Stimulated activated effector memory CD8-positive, alpha-beta T cell treated with anti-CD3 and anti-CD28 coated beads, Interleukin-12 subunit alpha, Interleukin-12 subunit beta, amount 100 ng/mL, for 72 hours (primary cell): ENCODE data around the gene ESCO1.

ENCODE experiments used
- ATAC-seq: fragments of 150-1000 bp; cut with Tn5 transposase; 2 replicates; pipeline ENCODE4 v1.10.0; 2021
- DNase-seq, 2 donors: peaks; one replicate each; pipeline ENCODE4 v3.0.0; 2021 to 2022; ENCODE audit warnings: low spot score in 2 of 2
- H3K27ac Mint-ChIP-seq: one replicate; pipeline ENCODE4 v1.8.0; 2022; ENCODE audit warnings: mild to moderate bottlenecking, mixed read lengths
- H3K36me3 Mint-ChIP-seq: one replicate; pipeline ENCODE4 v1.8.0; 2022; ENCODE audit warnings: mild to moderate bottlenecking, mixed read lengths
- H3K4me1 Mint-ChIP-seq: one replicate; pipeline ENCODE4 v1.8.0; 2022; ENCODE audit warnings: mixed read lengths
- H3K4me3 Mint-ChIP-seq: one replicate; pipeline ENCODE4 v1.8.0; 2022; ENCODE audit warnings: mild to moderate bottlenecking, mixed read lengths
- H3K9me3 Mint-ChIP-seq: one replicate; pipeline ENCODE4 v1.8.0; 2022; ENCODE audit warnings: mixed read lengths

Gene ESCO1

DNA sequence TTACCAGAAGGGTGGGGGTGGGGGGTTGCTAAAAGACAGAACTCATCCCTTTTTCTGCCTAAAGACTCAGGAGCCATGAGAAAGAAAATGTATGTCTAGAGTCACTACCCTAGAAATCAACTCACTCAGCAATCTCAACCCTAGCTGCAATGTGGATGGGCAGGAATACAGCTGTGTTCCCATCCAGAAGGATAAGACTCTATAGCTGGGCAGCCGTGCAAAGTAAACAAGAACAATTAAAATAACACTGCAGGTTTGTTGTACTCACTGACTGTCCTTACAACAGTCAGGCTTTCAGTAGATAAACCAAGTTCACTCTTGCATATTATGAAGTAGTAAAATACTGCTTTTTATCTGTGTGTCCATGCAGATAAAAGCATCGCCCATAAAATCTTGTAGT lies 74.0 kb downstream of the ESCO1 start:
- Mint-ChIP-seq H3K36me3 (peaks cover 88% of the 10 kb centered on the region), H3K27ac (no peak overlapping the region), H3K9me3 (no peaks in the 10 kb centered on the region), H3K4me1 (peaks cover 5% of the 10 kb centered on the region), H3K4me3 (no peak overlapping the region)
- DNase-seq (no peak), ATAC-seq (no peak)

DNA sequence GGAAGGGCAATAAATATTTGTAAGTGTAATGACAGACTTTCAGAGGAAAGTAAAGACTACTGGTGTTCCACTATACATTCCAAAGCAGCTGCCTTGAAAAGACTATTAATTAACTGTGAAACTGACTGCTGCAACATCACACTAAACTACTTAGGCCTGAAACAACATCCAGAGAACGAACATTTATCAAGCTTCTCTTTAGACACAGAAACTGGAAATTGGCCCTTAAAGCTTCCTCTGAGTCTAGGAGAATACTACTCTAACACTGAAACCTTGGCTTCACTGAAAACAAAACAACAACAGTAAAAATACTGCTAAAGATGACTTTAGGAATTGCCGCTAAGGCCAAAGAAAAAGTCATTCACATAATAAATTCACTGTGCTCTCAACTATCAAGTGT lies 74.6 kb downstream of the ESCO1 start:
- Mint-ChIP-seq H3K9me3 (no peaks in the 10 kb centered on the region), H3K36me3 (peaks cover 88% of the 10 kb centered on the region), H3K4me3 (no peak overlapping the region), H3K27ac (no peak overlapping the region), H3K4me1 (peaks cover 5% of the 10 kb centered on the region)
- ATAC-seq: no peak
- DNase-seq: no peak

DNA sequence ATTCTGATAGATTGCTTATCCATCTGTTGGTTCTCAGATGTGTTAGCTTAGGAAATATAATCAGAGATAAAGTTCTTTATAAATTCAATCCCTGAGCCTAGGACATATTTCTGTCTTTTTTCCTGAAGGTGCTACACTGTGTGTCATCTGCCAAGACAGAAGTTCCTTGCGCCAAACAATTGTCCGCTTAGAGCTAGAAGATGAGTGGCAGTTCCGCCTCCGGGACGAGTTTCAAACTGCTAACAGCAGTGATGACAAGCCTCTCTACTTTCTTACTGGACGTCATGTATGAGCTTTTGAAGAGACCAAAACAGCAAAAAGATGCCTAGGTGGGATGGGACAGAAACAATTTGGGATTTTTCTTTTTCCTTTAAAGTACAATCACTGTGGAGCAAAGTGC lies 78.0 kb downstream of the ESCO1 start:
- Mint-ChIP-seq H3K4me3 (no peak overlapping the region), H3K4me1 (peaks cover 5% of the 10 kb centered on the region), H3K36me3 (peaks cover 73% of the 10 kb centered on the region), H3K27ac (no peak overlapping the region), H3K9me3 (no peaks in the 10 kb centered on the region)
- DNase-seq (no peak), ATAC-seq (no peak)

DNA sequence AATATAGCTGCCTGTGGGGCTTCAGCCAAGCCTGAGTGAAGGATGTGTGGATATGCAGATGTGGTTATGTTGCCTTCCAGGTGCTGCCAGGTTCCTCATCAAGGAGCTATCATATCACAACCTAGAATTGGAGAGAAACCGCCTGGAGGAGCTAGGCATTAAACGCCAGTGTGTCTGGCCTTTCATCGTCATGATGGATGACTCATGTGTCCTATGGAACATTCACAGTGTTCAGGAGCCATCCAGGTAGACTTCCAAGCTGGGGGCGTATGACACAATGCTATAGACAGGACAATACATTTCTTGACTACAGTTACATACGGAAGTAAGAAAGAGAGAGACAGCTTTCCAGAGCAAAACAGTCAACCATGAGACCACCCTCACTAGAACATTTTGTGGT lies 86.8 kb downstream of the ESCO1 start:
- no peak overlapping the region for H3K4me3 Mint-ChIP-seq
- no peak overlapping the region for H3K27ac Mint-ChIP-seq
- H3K9me3 Mint-ChIP-seq: no peaks in the 10 kb centered on the region
- H3K36me3 Mint-ChIP-seq: no peaks in the 10 kb centered on the region
- no peak for DNase-seq
- no peaks in the 10 kb centered on the region for H3K4me1 Mint-ChIP-seq
- ATAC-seq: no peak

DNA sequence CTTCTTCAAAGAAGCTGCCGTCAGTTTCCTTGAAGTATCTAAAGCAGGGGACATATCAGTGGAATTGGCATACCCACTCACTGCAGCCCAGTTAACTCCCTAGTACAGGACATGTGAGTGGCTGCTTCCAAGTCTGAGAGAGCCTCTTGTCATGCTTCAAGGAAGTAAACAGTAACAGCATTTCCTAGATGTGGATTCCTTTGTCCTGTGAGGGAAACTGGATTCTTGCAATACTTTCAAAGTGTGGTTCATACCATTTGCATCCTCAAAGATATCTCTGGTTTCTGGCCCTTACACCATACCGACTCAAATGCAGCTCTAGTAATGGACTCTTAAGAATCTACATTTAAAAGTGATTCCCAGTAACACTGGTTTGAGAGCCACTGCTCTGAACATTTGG lies 87.2 kb downstream of the ESCO1 start:
- Mint-ChIP-seq H3K4me1 (no peaks in the 10 kb centered on the region), H3K9me3 (no peaks in the 10 kb centered on the region), H3K4me3 (no peak overlapping the region), H3K36me3 (no peaks in the 10 kb centered on the region), H3K27ac (no peak overlapping the region)
- DNase-seq (no peak), ATAC-seq (no peak)

DNA sequence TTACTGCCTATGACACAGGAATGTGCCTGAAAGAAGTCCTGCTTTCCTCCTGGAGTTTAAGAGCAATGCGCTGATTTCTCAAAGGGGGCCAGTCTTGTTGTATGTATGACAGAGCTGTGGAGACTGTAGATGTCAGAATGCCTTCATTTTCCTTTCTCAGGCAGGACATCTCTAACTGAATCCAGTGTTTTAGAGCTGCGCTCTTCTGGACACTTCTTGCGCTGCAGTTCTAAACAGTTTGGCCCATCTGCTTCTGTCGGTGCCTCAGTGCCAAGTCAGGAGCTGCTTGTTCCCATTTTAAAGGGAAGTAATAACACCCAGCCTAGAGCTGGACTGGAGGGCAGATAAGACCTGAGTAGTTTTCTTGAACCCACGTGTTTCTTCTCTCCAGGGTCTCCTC lies 91.4 kb downstream of the ESCO1 start:
- no peak for ATAC-seq
- Mint-ChIP-seq H3K27ac (no peak overlapping the region), H3K4me3 (no peak overlapping the region), H3K9me3 (no peaks in the 10 kb centered on the region), H3K4me1 (no peaks in the 10 kb centered on the region), H3K36me3 (no peaks in the 10 kb centered on the region)
- no peak for DNase-seq

DNA sequence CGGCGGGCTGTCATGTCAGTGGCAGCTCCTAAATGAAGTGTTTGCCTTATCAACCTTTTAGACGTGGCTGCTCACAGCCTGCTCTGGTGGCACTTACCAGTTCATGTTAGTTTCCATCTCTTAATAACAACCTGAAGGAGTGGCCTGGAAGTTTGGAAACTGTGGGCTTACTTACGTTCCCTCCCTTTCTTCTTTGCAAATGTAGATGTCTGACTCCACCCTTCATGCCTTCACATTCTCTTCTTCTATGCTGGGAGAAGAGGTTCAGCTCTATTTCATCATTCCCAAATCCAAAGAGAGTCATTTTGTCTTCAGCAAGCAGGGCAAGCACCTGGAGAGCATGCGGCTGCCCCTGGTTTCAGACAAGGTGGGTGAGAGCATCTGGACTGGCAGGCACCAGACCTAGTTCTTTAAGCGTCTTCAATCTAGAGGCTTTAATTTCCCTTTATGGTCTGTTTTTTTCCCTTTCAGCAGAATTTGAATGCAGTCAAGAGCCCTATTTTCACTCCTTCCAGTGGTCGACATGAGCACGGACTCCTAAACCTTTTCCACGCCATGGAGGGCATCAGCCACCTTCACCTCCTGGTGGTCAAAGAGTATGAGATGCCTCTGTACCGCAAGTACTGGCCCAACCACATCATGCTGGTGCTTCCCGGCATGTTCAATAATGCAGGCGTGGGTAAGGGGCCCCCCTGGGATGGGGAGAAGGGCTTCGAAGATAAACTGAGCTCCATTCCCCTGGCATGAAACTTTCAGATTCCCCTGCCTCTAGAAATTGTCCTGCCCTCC lies 92.4 kb downstream of the ESCO1 start:
- ATAC-seq: no peak
- H3K4me1 Mint-ChIP-seq: no peaks in the 10 kb centered on the region
- H3K36me3 Mint-ChIP-seq: no peaks in the 10 kb centered on the region
- no peak for DNase-seq
- H3K4me3 Mint-ChIP-seq: no peak overlapping the region
- no peak overlapping the region for H3K27ac Mint-ChIP-seq
- no peaks in the 10 kb centered on the region for H3K9me3 Mint-ChIP-seq

DNA sequence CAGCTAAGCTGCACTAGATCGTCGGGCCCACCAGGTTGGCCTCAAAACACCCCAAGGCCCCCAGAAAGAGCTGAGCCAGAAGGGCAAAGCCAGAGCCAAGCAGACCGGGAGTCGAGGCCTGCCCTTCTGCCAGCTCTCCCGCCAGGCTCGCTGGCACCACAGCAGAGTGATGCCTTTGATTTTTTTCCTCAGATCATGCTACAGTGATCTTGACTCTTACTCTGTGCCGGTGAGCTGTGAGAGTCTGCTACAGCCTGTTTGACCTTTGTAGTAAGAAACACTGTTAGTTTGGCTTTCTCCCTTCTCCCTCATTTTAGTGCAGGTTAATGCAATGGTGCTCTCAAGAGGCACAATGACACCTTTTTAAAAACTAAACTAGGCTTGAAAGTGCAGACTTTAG lies 97.8 kb downstream of the ESCO1 start:
- ATAC-seq: no peak
- no peaks in the 10 kb centered on the region for H3K36me3 Mint-ChIP-seq
- DNase-seq: no peak
- H3K4me1 Mint-ChIP-seq: no peaks in the 10 kb centered on the region
- peak overlapping the region; percentile 55 for H3K27ac Mint-ChIP-seq
- H3K4me3 Mint-ChIP-seq: no peak overlapping the region
- no peaks in the 10 kb centered on the region for H3K9me3 Mint-ChIP-seq

DNA sequence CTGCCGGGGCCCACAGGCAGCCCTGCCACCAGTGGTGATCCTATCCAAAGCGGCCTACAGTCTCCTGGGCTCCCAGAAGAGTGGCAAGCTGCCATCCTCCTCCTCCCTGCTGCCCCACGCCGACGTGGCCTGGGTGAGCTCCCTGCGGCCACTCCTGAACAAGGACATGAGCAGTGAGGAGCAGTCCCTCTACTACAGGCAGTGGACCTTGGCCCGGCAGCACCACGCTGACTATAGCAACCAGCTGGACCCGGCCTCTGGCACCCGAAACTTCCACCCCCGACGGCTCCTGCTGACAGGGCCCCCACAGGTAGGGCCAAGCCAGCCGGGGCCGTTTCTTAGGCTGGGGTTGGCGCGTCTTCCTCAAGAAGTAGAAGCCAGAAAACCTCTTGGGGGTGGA lies 100.5 kb downstream of the ESCO1 start:
- H3K27ac Mint-ChIP-seq: no peak overlapping the region
- DNase-seq (no peak), ATAC-seq (peak; percentile 26)
- H3K4me1 Mint-ChIP-seq: no peaks in the 10 kb centered on the region
- no peaks in the 10 kb centered on the region for H3K9me3 Mint-ChIP-seq
- H3K4me3 Mint-ChIP-seq: no peak overlapping the region
- H3K36me3 Mint-ChIP-seq: no peaks in the 10 kb centered on the region

DNA sequence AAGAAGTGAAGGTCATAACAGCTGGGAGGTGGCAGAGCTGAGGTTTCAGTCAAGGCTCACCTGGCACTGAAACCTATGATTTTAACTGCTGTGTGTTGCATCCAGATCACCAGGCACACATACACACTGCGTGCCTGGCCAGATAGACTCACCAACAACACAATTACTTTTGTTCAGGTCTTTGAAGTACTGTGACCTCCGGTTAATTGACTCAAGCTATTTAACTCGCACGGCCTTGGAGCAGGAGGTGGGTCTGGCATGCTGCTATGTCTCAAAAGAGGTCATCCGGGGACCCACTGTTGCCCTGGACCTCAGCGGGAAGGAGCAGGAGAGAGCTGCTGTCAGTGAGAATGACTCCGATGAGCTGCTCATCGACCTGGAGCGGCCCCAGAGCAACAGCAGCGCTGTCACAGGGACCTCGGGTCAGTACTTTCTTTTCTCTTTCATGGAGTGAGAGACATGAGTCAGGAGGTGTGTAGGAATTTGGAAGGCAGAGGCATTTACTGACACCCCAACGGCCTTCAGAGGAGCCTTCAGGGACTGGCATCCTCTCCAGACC lies 104.1 kb downstream of the ESCO1 start:
- ATAC-seq (no peak), DNase-seq (no peak)
- Mint-ChIP-seq H3K36me3 (no peaks in the 10 kb centered on the region), H3K27ac (no peak overlapping the region), H3K4me3 (no peak overlapping the region), H3K4me1 (no peaks in the 10 kb centered on the region), H3K9me3 (no peaks in the 10 kb centered on the region)

DNA sequence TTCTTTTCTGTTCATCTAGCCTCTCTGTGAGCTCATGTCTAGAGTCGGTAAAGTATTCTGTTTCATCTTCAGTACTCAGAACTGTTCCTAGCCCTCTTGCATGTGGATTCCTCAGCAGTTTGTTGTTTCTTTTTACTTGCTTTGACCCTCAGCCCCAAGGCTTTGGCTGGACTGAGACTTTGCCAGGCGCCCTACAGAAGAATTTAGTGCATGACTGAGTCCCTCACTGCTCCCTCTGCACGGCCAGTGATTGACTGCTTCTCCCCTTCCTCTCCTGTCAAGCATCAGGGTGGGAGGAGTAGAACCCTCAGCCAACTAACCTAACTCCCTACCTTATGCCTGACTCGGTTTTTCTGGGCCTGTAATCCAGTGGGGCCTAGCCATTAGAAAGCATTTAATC lies 109.8 kb downstream of the ESCO1 start:
- no peak overlapping the region for H3K4me3 Mint-ChIP-seq
- H3K27ac Mint-ChIP-seq: no peak overlapping the region
- no peaks in the 10 kb centered on the region for H3K9me3 Mint-ChIP-seq
- no peak for DNase-seq
- ATAC-seq: no peak
- no peaks in the 10 kb centered on the region for H3K36me3 Mint-ChIP-seq
- H3K4me1 Mint-ChIP-seq: no peaks in the 10 kb centered on the region

DNA sequence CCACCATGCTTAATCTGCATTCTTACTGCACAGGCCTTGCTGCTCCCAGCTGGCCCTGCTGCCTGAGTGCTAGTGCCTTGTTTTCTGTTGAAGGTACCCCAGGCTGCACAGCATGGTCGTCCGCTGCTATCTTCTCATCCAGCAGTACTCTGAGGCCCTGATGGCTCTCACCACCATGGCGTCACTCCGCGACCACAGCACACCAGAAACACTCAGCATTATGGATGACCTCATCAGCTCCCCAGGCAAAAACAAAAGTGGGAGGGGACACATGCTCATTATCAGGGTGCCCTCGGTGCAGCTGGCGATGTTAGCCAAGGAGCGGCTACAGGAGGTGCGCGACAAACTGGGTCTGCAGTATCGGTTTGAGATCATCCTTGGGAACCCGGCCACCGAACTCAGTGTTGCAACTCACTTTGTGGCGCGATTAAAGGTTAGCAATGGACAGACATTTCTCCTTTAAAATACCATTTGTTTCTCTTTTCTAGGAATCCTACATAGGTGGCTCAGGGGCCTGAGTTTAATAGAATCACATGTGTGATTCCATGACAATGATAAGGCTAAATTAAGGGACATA lies 110.5 kb downstream of the ESCO1 start:
- H3K36me3 Mint-ChIP-seq: no peaks in the 10 kb centered on the region
- no peak overlapping the region for H3K27ac Mint-ChIP-seq
- no peak overlapping the region for H3K4me3 Mint-ChIP-seq
- H3K9me3 Mint-ChIP-seq: no peaks in the 10 kb centered on the region
- DNase-seq (no peak), ATAC-seq (no peak)
- no peaks in the 10 kb centered on the region for H3K4me1 Mint-ChIP-seq

DNA sequence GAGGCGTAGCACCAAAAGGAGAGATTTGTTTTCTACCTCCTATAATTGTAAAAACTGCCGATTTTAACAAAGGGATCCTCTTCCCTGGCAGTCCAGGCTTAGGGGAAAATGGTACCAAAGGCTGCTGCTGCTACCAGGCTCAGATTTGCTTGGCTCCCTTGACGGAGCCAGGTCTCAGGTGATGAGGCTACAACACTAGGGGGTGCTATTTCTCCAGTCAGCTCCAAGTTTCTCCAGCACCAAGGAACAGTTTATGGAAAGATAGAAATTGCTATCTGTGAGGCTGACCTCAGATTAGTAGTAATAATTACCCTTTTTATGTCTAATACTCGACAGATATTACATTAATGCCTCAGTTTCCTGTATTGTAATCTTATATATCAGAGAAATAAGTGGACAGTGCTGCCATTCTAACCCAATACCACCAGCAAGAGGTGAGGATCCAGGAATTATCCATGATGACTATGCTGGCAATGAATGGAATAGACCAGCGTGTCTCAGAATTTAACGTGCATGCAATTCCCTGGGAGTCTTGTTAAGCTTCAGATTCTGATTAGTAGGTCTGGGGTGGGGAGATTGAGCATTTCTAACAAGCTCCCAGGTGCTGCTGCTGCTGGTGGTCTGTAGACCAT lies 111.3 kb downstream of the ESCO1 start:
- Mint-ChIP-seq H3K4me1 (no peaks in the 10 kb centered on the region), H3K27ac (no peak overlapping the region), H3K36me3 (no peaks in the 10 kb centered on the region), H3K9me3 (no peaks in the 10 kb centered on the region), H3K4me3 (no peak overlapping the region)
- ATAC-seq (peak; percentile 59), DNase-seq (no peak)

DNA sequence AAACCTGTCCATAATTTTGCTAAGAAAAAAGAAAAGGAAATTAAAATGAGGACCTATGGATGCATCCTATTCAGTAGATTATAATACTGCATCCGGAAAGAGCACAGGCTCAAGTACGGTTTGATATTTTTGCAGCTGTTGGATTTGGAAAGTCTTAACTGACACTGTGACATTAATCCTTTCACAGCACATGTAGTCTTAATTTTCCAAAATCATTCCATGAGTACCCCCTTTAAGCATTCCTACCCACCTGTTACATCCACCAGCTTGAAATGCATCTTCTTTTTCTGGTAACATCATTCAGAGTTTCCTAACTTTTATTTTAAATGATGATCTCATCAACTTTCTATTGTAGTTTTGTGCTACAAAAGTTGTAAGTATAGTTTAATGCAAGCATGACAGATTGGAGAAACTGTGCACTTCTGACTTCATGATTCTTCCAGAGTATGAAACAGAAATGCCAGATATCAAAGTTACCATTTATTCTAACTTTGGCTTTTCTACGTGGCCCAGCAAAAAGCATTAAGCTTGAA lies 113.5 kb downstream of the ESCO1 start:
- H3K36me3 Mint-ChIP-seq: no peaks in the 10 kb centered on the region
- no peaks in the 10 kb centered on the region for H3K9me3 Mint-ChIP-seq
- H3K4me1 Mint-ChIP-seq: no peaks in the 10 kb centered on the region
- H3K4me3 Mint-ChIP-seq: no peak overlapping the region
- ATAC-seq (no peak), DNase-seq (no peak)
- no peak overlapping the region for H3K27ac Mint-ChIP-seq

DNA sequence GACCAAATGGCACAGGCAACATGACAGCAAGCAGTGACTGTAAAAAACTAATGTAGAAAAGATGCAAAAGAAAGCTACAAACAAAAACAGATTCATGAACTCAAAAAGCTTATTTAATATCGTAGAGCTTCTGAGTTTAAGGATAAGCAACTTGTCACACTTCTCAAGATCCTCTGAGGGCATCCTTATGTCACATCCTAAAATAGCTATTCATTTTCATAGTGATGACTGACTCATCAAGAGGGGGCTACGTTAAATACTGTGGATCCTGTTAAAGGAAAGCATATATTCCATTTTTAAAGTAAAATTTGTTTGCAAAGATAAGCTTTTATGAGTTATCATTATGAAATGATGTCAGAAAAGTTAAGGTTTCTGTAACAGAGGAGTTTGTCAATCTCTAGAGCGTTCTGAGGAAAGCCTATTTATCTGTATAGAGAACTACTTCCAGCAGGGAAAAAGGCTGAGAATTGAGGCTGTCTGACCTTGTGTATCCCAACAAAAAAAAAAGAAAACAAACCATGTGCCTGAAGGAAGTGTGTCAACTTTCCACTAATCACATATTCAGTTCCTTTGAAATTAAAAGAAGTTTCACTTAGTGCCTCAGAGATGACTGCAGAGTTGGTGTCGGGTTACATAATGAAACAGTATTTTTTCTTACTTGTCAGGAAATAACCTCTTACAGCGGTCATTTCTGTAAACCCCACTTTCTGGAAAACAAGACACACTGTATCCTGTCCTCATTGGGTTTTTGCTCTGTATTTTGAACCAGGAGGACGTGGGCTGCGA lies 115.5 kb downstream of the ESCO1 start:
- Mint-ChIP-seq H3K4me3 (no peak overlapping the region), H3K9me3 (no peaks in the 10 kb centered on the region), H3K4me1 (no peaks in the 10 kb centered on the region), H3K27ac (no peak overlapping the region), H3K36me3 (no peaks in the 10 kb centered on the region)
- DNase-seq: no peak
- no peak for ATAC-seq
